ENCODE data around the gene CIT. TPM values are rescaled to one million over a fixed set of nuclear protein-coding genes. Genes with fewer than 3 reads are reported as not detected.

CIT gene
- total and polyA plus RNA-seq, 4 donors = 0.31 to 24.7 (median 1.8) TPM

- no peak for TF ChIP-seq CTCF (IDR thresholded peaks at IDR 0.05; ENCODE audit: low read depth, low read length, missing input control)
- TF ChIP-seq YY1 (IDR thresholded peaks at IDR 0.05) = peak; percentile 62
- peak; percentile 26 to 63 for TF ChIP-seq GABPA (IDR thresholded peaks at IDR 0.05 in 1 of 2, conservative IDR thresholded peaks at IDR 0.05 in 1 of 2)
Observed at GRCh38 chr12:119685375-119685774, 191.7 kb downstream of the CIT start (continued).

GRCh38 chr12:119684711-119685369, 192.3 kb downstream of the CIT start:
- Histone ChIP-seq H3K9me3 (ENCODE audit: control insufficient read depth in 4 of 4, low read length in 3 of 4) (no peaks in the 10 kb centered on the region), H3K36me3 (ENCODE audit: control insufficient read depth in 4 of 4, insufficient read depth in 3 of 4, low read depth in 1 of 4, low read length in 3 of 4) (peaks cover 0 to 14% (median 6%) of the 10 kb centered on the region in 4 donors), H3K9ac (ENCODE audit: low read depth in 1 of 2, low read length in 2 of 2) (peak overlapping the region in 1 of 2 donors; percentile 95), H3K27ac (ENCODE audit: low read depth in 1 of 2, low read length in 2 of 2) (peak overlapping the region; percentile 86 to 88), H3K27me3 (ENCODE audit: control insufficient read depth in 4 of 4, insufficient read depth in 4 of 4, low read length in 3 of 4) (no peaks in the 10 kb centered on the region), H3K4me1 (ENCODE audit: control insufficient read depth in 4 of 4, insufficient read depth in 4 of 4, low read length in 3 of 4) (peaks cover 21 to 51% (median 31%) of the 10 kb centered on the region in 4 donors), H3K4me3 (ENCODE audit: low read depth in 1 of 3, low read length in 3 of 3) (peak overlapping the region; percentile 50 to 66 (median 52))
- WGBS = 32% methylated on average over 10 of the region's 10 CpGs
- TF ChIP-seq FOXA2 (IDR thresholded peaks at IDR 0.05) = peak; percentile 21
- TF ChIP-seq RXRA (IDR thresholded peaks at IDR 0.05) = peak in 1 of 2 donors; percentile 51
- TF ChIP-seq JUND (IDR thresholded peaks at IDR 0.05) = no peak
- TF ChIP-seq HNF4A (conservative IDR thresholded peaks at IDR 0.05) = peak; percentile 31 to 36
- no peak for DNase-seq (ENCODE audit: low spot score)

GRCh38 chr12:119683816-119684215, 193.3 kb downstream of the CIT start:
- peak overlapping the region in 1 of 2 donors; percentile 95 for H3K9ac ChIP-seq (ENCODE audit: low read depth in 1 of 2, low read length in 2 of 2)
- no peaks in the 10 kb centered on the region for H3K27me3 ChIP-seq (ENCODE audit: control insufficient read depth in 4 of 4, insufficient read depth in 4 of 4, low read length in 3 of 4)
- peaks cover 21 to 51% (median 31%) of the 10 kb centered on the region in 4 donors for H3K4me1 ChIP-seq (ENCODE audit: control insufficient read depth in 4 of 4, insufficient read depth in 4 of 4, low read length in 3 of 4)
- peaks cover 0 to 21% (median 13%) of the 10 kb centered on the region in 4 donors for H3K36me3 ChIP-seq (ENCODE audit: control insufficient read depth in 4 of 4, insufficient read depth in 3 of 4, low read depth in 1 of 4, low read length in 3 of 4)
- 26% methylated on average over 3 of the region's 3 CpGs for WGBS
- H3K9me3 ChIP-seq (ENCODE audit: control insufficient read depth in 4 of 4, low read length in 3 of 4) = no peaks in the 10 kb centered on the region
- H3K4me3 ChIP-seq (ENCODE audit: low read depth in 1 of 3, low read length in 3 of 3) = peak overlapping the region; percentile 3 to 66 (median 52)
- TF ChIP-seq CTCF (IDR thresholded peaks at IDR 0.05; ENCODE audit: low read depth, low read length, missing input control) (no peak), REST (IDR thresholded peaks at IDR 0.05) (no peak), SP1 (IDR thresholded peaks at IDR 0.05) (peak; percentile 43), HNF4A (conservative IDR thresholded peaks at IDR 0.05) (peak; percentile 27 to 46), GABPA (IDR thresholded peaks at IDR 0.05 in 1 of 2, conservative IDR thresholded peaks at IDR 0.05 in 1 of 2) (no peak), RXRA (IDR thresholded peaks at IDR 0.05) (peak; percentile 20 to 34), TAF1 (conservative IDR thresholded peaks at IDR 0.05) (peak; percentile 42)
- no peak for DNase-seq (ENCODE audit: low spot score)
- peak overlapping the region; percentile 86 to 88 for H3K27ac ChIP-seq (ENCODE audit: low read depth in 1 of 2, low read length in 2 of 2)
